Naive B cell (primary cell): ENCODE results near the gene TMPRSS13. TPM values are rescaled to one million over a fixed set of nuclear protein-coding genes. Genes with fewer than 3 reads are reported as not detected.
A peak's percentile ranks its signal among the peaks of the same experiment; 100 is the strongest.

Source experiments
- ATAC-seq, 2 donors: fragments of 150-1000 bp; cut with Tn5 transposase; 2 replicates each; pipeline ENCODE4 v1.10.0; 2021; ENCODE audit warnings: low read depth in 2 of 2, mild to moderate bottlenecking in 2 of 2, moderate library complexity in 2 of 2
- DNase-seq: peaks from one replicate; pipeline ENCODE4 v3.0.0; 2022
- H3K27ac Mint-ChIP-seq, 6 donors: one replicate each; pipeline ENCODE4 v1.8.0; 2020 to 2022; ENCODE audit warnings: mild to moderate bottlenecking in 6 of 6, mixed read lengths in 6 of 6, moderate library complexity in 5 of 6, inconsistent platforms in 2 of 6
- H3K27me3 Mint-ChIP-seq, 3 donors: one replicate each; pipeline ENCODE4 v1.8.0; 2021 to 2022; ENCODE audit warnings: mixed read lengths in 3 of 3, mild to moderate bottlenecking in 1 of 3
- H3K36me3 Mint-ChIP-seq, 2 donors: one replicate each; pipeline ENCODE4 v1.8.0; 2020 to 2022; ENCODE audit warnings: mixed read lengths in 2 of 2, inconsistent platforms in 1 of 2, mild to moderate bottlenecking in 1 of 2
- H3K4me1 Mint-ChIP-seq, 3 donors: one replicate each; pipeline ENCODE4 v1.8.0; 2020 to 2022; ENCODE audit warnings: mixed read lengths in 3 of 3, inconsistent platforms in 1 of 3, mild to moderate bottlenecking in 1 of 3, moderate library complexity in 1 of 3
- H3K4me3 Mint-ChIP-seq, 8 donors: one replicate each; pipeline ENCODE4 v1.8.0; 2020 to 2022; ENCODE audit warnings: mild to moderate bottlenecking in 8 of 8, mixed read lengths in 8 of 8, moderate library complexity in 8 of 8, inconsistent platforms in 2 of 8
- H3K9me3 Mint-ChIP-seq, 7 donors: one replicate each; pipeline ENCODE4 v1.8.0; 2020 to 2022; ENCODE audit warnings: mixed read lengths in 7 of 7, mild to moderate bottlenecking in 5 of 7, inconsistent platforms in 2 of 7, moderate library complexity in 1 of 7
- polyA plus RNA-seq, 6 donors: library from polyadenylated mRNA; unstranded; fragments of 300-500 nt; fragmentation: Illumina TruSeq; gene quantifications; one replicate each; pipeline ENCODE4 v1.2.3, GENCODE V29; 2021; ENCODE audit warnings: low read depth in 6 of 6

Gene TMPRSS13
- polyA plus RNA-seq, 6 donors from 2014 or later = 0.24 to 0.87 (median 0.84) TPM; not detected in 1

DNA sequence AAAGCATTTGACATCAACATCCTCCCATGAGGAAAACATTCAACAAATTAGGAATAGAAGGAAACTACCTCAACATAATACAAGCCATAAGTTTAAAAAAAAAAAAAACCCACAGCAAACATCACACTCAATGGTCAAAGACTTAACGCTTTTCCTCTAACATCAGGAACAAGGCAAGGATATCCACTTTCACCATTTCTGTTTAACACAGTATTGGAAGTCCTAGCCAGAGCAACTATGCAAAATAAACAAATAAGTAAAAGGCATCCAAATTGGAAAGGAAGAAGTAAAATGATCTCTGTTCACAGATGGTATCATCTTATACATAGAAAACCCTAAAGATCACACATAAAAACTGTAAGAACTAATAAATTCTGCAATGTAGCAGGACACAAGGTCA, 65.8 kb downstream of the TMPRSS13 start:
- H3K27ac Mint-ChIP-seq = no peak overlapping the region
- no peak for ATAC-seq
- DNase-seq = no peak
- no peaks in the 10 kb centered on the region for H3K9me3 Mint-ChIP-seq
- no peaks in the 10 kb centered on the region for H3K4me1 Mint-ChIP-seq
- H3K4me3 Mint-ChIP-seq = no peak overlapping the region
- peaks cover 20 to 34% (median 30%) of the 10 kb centered on the region in 3 donors for H3K27me3 Mint-ChIP-seq
- H3K36me3 Mint-ChIP-seq = no peaks in the 10 kb centered on the region

DNA sequence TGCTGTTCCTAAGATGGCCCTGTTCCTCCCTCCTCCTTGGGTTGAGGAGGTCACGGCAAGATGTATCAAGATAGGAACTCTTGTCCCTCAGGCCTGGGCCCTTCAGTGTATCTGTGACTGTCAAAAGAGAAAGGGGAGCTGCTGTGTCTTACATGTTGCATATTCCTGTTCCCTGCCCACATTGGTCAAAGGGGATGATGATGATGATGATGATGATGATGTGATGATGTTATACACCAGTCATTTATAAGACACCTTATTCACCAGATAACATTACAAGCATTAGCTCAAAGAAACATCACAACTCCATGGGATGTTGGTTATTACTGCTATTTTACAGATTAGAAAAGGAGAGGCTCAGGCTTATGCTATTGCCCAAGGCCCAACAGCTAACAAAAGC, 66.4 kb downstream of the TMPRSS13 start:
- no peaks in the 10 kb centered on the region for H3K4me1 Mint-ChIP-seq
- no peak overlapping the region for H3K27ac Mint-ChIP-seq
- no peaks in the 10 kb centered on the region for H3K9me3 Mint-ChIP-seq
- DNase-seq (no peak), ATAC-seq (no peak)
- H3K36me3 Mint-ChIP-seq = no peaks in the 10 kb centered on the region
- no peak overlapping the region for H3K4me3 Mint-ChIP-seq
- peaks cover 17 to 36% (median 33%) of the 10 kb centered on the region in 3 donors for H3K27me3 Mint-ChIP-seq

DNA sequence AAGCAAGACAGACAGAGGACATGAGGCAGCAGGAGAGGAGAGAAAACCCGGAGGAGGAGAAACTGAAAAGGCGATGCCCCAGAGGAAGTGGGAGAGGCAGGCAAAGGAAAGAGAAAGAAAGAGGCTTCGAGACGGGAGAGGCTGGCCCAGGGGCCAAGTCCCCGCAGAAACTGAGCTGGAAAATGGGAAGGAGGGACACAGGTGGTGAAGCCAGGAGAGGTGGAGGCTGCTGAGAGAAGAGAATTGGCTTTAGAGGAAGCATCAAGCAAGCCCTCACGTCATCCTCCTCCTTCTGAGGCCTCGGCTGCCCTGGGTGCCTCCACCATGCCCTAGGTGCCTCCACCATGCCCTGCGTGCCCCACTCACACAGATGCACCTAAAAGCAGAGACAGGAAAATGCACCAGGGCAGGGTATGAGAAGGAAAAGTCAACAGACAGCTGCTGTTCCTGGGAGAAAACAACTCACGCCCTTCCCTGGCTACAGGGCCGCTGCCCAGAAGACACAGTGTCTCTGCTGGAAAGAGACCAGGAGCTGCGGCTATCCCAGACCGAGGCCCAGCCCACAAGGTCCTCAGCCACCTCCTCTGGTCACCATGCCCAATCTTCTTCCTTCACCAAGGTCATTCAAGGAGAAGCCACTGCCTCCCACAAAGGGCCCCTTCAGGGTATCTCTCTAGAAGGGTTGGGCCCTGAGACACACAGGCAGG, 67.0 kb downstream of the TMPRSS13 start:
- peaks cover 11 to 38% (median 33%) of the 10 kb centered on the region in 3 donors for H3K27me3 Mint-ChIP-seq
- no peak for DNase-seq
- no peaks in the 10 kb centered on the region for H3K9me3 Mint-ChIP-seq
- no peaks in the 10 kb centered on the region for H3K4me1 Mint-ChIP-seq
- no peak for ATAC-seq
- H3K4me3 Mint-ChIP-seq = no peak overlapping the region
- H3K36me3 Mint-ChIP-seq = no peaks in the 10 kb centered on the region
- H3K27ac Mint-ChIP-seq = peak overlapping the region in 1 of 6 donors; percentile 79

DNA sequence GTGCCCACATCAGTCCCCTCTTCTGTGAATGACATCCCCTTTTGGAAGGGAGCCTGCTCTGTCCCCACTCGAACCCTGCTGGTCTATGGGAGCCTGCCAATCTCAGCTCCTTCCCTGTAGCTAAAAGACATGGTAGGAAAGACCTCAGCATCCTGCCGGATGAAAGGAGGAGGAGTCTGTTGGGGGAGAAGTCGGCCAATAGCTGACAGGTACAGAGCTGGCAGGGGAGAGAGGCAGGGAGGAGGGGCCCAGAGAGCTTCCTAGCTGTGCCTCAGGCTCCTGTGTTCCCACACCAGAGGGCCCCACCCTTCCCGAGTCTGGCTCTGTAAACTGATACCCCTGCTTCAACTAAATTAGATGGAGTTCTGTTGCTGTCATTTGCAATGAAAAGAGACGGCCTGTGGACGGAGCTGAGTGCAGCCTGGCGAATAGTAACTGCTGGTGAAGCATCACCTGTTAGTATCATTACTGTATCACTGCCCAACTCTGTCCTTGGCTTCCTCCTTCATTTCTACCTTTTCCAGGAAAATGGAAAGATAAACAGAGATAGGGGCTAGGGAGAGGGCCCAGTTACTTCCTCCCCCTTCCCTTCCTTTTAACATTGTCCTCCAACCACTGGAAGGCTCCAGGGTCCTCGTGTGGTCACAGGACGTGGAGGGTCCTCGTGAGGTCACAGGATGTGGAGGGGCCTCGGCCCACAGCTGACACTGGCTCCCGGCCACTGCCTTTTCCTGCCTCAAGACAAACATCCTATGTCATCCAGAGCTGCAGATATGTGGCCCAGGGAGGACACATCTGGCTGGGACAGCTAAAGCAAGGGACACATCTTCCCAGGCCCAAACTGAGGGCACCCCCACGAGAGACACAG, 67.8 kb downstream of the TMPRSS13 start:
- DNase-seq (no peak), ATAC-seq (no peak)
- H3K36me3 Mint-ChIP-seq = peaks cover 0 to 7% of the 10 kb centered on the region in 2 donors
- H3K4me3 Mint-ChIP-seq = no peak overlapping the region
- no peaks in the 10 kb centered on the region for H3K9me3 Mint-ChIP-seq
- H3K4me1 Mint-ChIP-seq = no peaks in the 10 kb centered on the region
- peaks cover 9 to 45% (median 40%) of the 10 kb centered on the region in 3 donors for H3K27me3 Mint-ChIP-seq
- peak overlapping the region in 1 of 6 donors; percentile 79 for H3K27ac Mint-ChIP-seq

DNA sequence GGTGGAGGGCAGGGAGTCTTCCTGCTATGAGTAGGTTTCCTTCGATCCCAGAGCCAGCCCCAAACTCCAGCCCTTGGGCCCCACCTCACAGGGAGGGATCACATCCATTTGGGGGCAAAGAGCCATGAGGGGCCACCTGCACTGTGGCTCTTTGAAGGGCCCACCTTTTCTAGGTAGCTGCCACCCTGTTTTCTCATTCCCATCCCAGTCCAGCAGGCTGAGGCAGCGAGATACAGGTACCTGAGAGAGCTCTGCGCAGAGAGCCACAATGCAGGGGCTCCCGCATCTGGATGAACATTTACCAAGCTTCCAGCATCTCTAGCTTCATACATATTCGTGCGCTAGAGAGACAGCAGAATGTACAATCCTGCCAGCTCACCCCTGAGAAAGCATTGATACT, 69.1 kb downstream of the TMPRSS13 start:
- H3K4me3 Mint-ChIP-seq = no peak overlapping the region
- DNase-seq = no peak
- H3K27ac Mint-ChIP-seq = no peak overlapping the region
- H3K36me3 Mint-ChIP-seq = peaks cover 0 to 8% of the 10 kb centered on the region in 2 donors
- peaks cover 21 to 53% (median 49%) of the 10 kb centered on the region in 3 donors for H3K27me3 Mint-ChIP-seq
- H3K4me1 Mint-ChIP-seq = no peaks in the 10 kb centered on the region
- no peak for ATAC-seq
- H3K9me3 Mint-ChIP-seq = peaks cover 0 to 1% (median 0%) of the 10 kb centered on the region in 7 donors

DNA sequence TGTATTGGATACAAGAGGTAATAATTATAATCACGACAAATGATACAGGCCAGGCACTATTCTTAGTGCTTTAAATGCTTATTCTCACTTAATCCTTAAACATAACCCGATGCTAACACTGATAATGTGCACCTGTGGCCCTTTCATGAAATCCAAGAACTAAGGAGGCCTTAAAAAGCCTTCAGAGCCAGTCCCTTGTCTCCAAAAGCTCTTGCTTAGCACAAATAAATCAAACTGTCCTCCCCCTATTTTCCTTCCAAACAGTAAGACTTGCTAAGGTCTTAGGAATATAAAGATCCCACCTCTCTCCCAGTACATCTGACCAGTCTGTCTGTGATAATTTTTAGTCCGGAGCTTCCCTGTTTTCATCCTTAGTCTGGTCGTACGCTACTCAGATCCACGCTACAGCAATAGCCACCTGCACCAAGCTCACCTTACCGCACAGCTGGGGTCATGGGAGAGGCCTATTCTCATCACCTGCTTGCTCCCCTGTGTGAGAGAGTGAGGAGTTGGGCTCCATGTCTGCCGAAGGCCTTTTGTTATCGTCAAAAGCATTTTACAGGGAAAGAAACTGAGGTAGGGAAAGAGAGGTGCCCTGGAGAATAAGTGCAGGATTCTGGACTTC, 69.6 kb downstream of the TMPRSS13 start:
- Mint-ChIP-seq H3K36me3 (peaks cover 0 to 8% of the 10 kb centered on the region in 2 donors), H3K27me3 (peaks cover 26 to 58% (median 48%) of the 10 kb centered on the region in 3 donors), H3K9me3 (peaks cover 0 to 1% (median 0%) of the 10 kb centered on the region in 7 donors), H3K4me1 (no peaks in the 10 kb centered on the region), H3K4me3 (no peak overlapping the region), H3K27ac (no peak overlapping the region)
- no peak for DNase-seq
- no peak for ATAC-seq

DNA sequence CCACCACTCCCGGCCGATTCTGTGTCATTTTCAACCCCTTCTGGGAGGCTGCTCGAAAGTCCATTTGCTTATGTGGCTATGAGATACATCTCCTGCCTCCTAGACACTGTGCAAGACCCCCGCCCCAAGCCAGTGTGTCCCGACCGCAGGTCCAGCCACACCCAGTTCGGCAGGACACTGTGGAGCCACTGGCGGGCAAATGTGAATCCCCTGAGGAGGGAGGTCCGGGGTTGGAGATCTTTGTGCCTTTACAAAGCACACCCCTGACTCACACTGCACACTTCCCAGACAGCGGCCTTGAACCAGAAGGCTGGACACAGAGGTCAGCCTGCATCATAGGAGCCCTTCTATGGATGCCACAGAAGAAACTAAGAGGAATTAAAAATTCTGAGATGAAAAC, 70.1 kb downstream of the TMPRSS13 start:
- H3K27me3 Mint-ChIP-seq = peaks cover 32 to 64% (median 53%) of the 10 kb centered on the region in 3 donors
- no peak for ATAC-seq
- no peak for DNase-seq
- H3K36me3 Mint-ChIP-seq = peaks cover 0 to 8% of the 10 kb centered on the region in 2 donors
- no peak overlapping the region for H3K27ac Mint-ChIP-seq
- H3K4me3 Mint-ChIP-seq = no peak overlapping the region
- no peaks in the 10 kb centered on the region for H3K4me1 Mint-ChIP-seq
- H3K9me3 Mint-ChIP-seq = peaks cover 0 to 1% (median 0%) of the 10 kb centered on the region in 7 donors

DNA sequence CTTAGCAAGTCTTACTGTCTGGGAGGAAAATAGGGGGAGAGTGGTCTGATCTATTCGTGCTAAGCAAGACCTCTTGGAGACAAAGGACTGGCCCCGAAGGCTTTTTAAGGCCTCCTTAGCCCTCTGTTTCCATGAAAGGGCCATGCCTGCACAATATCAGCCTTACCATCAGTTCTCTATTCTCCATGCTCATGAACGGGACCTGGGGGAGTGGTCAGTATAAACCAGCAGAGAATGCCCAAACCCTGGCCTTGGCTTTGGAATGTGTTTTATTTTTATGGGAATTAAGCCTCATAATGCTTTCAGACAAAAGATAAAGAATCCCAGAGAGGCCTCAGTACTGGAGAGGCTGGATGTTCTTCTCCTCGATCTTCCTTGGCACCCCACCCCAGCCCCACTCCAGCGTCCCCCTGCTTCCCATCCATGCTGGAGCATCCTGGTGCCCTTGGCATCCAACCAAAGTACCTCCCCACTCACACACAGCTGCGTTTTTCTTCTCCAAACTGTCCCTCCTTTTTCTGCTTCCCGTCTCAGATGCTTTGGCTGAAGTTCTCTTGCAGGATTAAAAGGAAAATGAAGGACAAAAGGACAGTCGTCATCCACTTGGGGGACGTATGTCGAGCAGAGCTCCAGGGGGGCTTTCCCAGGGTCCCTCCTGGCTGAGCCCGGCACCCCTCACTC, 71.3 kb downstream of the TMPRSS13 start:
- Mint-ChIP-seq H3K27ac (no peak overlapping the region), H3K27me3 (peaks cover 38 to 71% (median 55%) of the 10 kb centered on the region in 3 donors), H3K4me1 (no peaks in the 10 kb centered on the region), H3K4me3 (no peak overlapping the region), H3K9me3 (peaks cover 0 to 6% (median 3%) of the 10 kb centered on the region in 7 donors), H3K36me3 (peaks cover 4 to 10% of the 10 kb centered on the region in 2 donors)
- DNase-seq (no peak), ATAC-seq (no peak)

DNA sequence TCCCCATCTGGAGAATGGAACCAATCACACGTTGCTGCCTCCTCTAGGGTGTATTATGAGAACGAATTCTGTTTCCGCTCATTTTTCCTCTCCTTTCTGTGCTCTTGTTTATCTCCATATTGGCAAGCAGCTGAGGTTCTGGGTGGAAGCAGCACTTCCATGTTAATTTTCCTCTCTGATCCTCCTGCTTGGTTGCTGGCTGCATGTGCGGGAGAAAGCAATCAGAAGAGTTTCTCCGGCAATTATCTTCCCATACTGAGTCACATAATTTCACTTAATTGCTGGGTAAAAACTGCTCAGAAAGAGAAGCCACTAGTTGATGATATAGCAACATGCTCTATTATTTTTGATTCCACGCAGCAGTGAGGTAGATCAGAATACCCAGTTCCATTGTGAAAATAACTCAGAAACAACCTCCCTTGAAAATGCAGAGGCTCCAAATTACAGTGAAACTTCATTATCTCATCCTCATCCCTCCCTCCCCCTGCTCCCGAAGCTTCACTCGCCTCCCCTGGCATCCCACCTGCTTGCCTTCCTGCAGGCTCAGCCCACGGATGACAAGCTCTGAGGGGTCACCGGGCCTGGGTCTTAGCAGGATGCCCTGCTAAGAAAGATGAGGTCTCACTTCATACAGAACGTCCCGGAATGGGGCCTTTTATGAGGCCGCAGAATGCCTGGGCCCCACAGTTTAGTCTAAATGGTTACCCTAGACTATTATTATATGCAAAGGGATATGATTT, 73.1 kb downstream of the TMPRSS13 start:
- H3K36me3 Mint-ChIP-seq = peaks cover 4 to 18% of the 10 kb centered on the region in 2 donors
- H3K4me1 Mint-ChIP-seq = no peaks in the 10 kb centered on the region
- H3K27me3 Mint-ChIP-seq = peaks cover 52 to 75% (median 65%) of the 10 kb centered on the region in 3 donors
- DNase-seq (no peak), ATAC-seq (no peak)
- no peak overlapping the region for H3K27ac Mint-ChIP-seq
- H3K9me3 Mint-ChIP-seq = peaks cover 0 to 12% (median 9%) of the 10 kb centered on the region in 7 donors
- no peak overlapping the region for H3K4me3 Mint-ChIP-seq

DNA sequence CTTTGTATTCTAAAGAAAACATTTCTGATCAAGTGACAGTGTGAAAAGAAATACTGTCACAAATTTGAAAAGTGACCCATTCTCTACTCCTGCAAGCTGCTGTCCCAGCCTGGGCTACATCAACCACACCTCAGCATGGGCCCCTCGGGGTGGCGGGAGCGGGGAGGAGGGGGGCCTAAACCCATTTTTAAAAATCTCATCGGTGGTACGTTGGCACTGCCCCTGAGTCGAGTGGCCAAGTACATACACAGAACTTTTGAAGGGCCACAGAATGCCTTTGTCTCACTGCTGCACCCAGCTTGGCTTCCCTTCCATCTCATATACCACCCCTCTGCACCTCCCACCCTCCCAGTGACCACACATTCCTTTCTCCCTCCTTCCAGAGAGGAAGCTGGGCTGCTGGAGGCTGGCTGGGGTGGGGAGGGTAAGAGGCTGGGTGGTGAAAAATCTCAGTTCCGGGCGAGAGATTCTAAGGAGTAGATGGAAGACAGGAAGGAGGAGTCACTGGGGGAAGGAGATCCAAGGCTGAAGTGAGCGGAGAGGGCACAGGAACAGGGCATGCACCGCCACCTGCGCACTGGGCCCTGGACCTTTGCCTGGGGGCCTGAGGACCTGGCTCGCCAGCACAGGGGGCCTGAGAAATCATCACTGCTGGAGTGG, 73.9 kb downstream of the TMPRSS13 start:
- Mint-ChIP-seq H3K27ac (peak overlapping the region in 1 of 6 donors; percentile 3), H3K36me3 (peaks cover 4 to 18% of the 10 kb centered on the region in 2 donors), H3K4me3 (no peak overlapping the region), H3K27me3 (peaks cover 50 to 70% (median 67%) of the 10 kb centered on the region in 3 donors), H3K9me3 (peaks cover 0 to 12% (median 9%) of the 10 kb centered on the region in 7 donors), H3K4me1 (no peaks in the 10 kb centered on the region)
- ATAC-seq (no peak), DNase-seq (no peak)

DNA sequence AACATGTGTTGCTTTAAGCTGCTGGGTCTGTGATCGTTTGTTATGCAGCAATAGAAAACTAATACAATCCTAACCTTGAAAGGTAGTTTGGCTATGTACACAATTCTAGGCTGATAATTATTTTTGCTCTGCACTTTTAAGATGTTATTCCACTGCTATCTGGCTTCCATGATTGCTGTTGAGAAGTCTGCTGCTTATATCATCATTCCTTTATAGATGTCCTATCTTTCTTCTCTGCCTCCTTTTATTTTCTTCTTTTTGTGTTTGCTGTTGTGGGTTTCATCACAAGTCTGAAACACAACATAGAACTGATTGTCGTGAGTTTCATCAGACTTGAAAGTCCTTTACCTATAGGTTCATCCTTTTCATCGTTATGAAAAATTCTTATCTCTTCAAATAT, 76.9 kb downstream of the TMPRSS13 start:
- DNase-seq (no peak), ATAC-seq (no peak)
- peaks cover 4 to 18% of the 10 kb centered on the region in 2 donors for H3K36me3 Mint-ChIP-seq
- peaks cover 56 to 65% (median 62%) of the 10 kb centered on the region in 3 donors for H3K27me3 Mint-ChIP-seq
- no peak overlapping the region for H3K27ac Mint-ChIP-seq
- H3K4me3 Mint-ChIP-seq = no peak overlapping the region
- peaks cover 0 to 14% (median 9%) of the 10 kb centered on the region in 7 donors for H3K9me3 Mint-ChIP-seq
- H3K4me1 Mint-ChIP-seq = no peaks in the 10 kb centered on the region

DNA sequence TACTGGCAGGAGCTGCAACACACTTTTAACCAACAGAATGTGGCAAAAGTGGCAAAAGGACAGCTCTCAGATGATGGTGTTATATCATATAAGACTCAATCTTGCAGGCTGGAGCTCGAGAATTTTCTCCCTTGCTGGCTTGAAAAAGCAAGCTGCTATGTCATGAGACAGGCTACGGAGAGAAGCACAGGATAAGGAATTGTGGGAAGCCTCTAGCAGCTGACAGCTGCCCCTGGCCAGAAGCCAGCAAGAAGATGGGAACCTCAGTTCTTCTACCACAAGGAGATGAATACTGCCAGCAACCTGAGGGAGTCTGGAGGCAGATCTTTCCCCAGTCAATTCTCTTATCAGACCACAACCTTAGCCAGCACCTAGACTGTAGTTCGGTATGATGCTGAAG, 77.3 kb downstream of the TMPRSS13 start:
- Mint-ChIP-seq H3K27ac (no peak overlapping the region), H3K9me3 (peaks cover 0 to 14% (median 9%) of the 10 kb centered on the region in 7 donors), H3K4me3 (no peak overlapping the region), H3K4me1 (no peaks in the 10 kb centered on the region), H3K36me3 (peaks cover 4 to 15% of the 10 kb centered on the region in 2 donors), H3K27me3 (peaks cover 56 to 61% (median 58%) of the 10 kb centered on the region in 3 donors)
- ATAC-seq = no peak
- no peak for DNase-seq
